Lower lobe of right lung (tissue), 2 donors: ENCODE measurements around the gene TMEM92. TPM values are rescaled to one million over a fixed set of nuclear protein-coding genes. Genes with fewer than 3 reads are reported as not detected.
A peak's percentile ranks its signal among the peaks of the same experiment; 100 is the strongest.
"Not testable (repeated sequence)": the region's sequence is repeated elsewhere in the genome, so short reads cannot be mapped to it uniquely, and the experiment has no call there.

Experiments
- ATAC-seq, 2 donors: fragments of 200-7000 bp; cut with Tn5 transposase; one replicate each; pipeline ENCODE4 v1.9.1; 2020 to 2022; ENCODE audit warnings: mild to moderate bottlenecking in 2 of 2, moderate library complexity in 2 of 2
- DNase-seq: peaks from one replicate; pipeline ENCODE4 v3.0.0-alpha.2; 2020
- H3K27ac ChIP-seq: fragments of 200-600 bp; one replicate; pipeline ENCODE4 v1.8.0; 2022
- H3K27me3 ChIP-seq: fragments of 200-600 bp; one replicate; pipeline ENCODE4 v1.8.0; 2022; ENCODE audit warnings: low read depth
- H3K36me3 ChIP-seq: fragments of 200-600 bp; one replicate; pipeline ENCODE4 v1.8.0; 2022; ENCODE audit warnings: mild to moderate bottlenecking
- H3K4me1 ChIP-seq: fragments of 200-600 bp; one replicate; pipeline ENCODE4 v1.8.0; 2022
- H3K4me3 ChIP-seq: fragments of 200-600 bp; one replicate; pipeline ENCODE4 v1.8.0; 2022; ENCODE audit warnings: mild to moderate bottlenecking
- H3K9me3 ChIP-seq: fragments of 200-600 bp; one replicate; pipeline ENCODE4 v1.8.0; 2022
- CTCF ChIP-seq: fragments of 200-600 bp; IDR thresholded peaks from one replicate; pipeline ENCODE4 v1.8.0; 2022; ENCODE audit warnings: antibody characterized with exemption, mild to moderate bottlenecking
- intact Hi-C: fragments of 100-400 bp; cut with DNase I; formaldehyde crosslinking; loops from one replicate; pipeline ENCODE4 v1.11.0; 2022
- total RNA-seq: library from RNA; stranded (reverse); fragmentation: NEBNext Ultra II Directional; extraction: Animal tissue kit (Norgen Biotek cat#: 25700); gene quantifications from one replicate; pipeline ENCODE4 v1.2.1, GENCODE V29; 2021
- donor health status: DM: no; HTN: yes; CAD: no; lungs with severe emphysema.

Gene TMEM92
- total RNA-seq, 1 donor from 2014 or later: 9.2 TPM

DNA sequence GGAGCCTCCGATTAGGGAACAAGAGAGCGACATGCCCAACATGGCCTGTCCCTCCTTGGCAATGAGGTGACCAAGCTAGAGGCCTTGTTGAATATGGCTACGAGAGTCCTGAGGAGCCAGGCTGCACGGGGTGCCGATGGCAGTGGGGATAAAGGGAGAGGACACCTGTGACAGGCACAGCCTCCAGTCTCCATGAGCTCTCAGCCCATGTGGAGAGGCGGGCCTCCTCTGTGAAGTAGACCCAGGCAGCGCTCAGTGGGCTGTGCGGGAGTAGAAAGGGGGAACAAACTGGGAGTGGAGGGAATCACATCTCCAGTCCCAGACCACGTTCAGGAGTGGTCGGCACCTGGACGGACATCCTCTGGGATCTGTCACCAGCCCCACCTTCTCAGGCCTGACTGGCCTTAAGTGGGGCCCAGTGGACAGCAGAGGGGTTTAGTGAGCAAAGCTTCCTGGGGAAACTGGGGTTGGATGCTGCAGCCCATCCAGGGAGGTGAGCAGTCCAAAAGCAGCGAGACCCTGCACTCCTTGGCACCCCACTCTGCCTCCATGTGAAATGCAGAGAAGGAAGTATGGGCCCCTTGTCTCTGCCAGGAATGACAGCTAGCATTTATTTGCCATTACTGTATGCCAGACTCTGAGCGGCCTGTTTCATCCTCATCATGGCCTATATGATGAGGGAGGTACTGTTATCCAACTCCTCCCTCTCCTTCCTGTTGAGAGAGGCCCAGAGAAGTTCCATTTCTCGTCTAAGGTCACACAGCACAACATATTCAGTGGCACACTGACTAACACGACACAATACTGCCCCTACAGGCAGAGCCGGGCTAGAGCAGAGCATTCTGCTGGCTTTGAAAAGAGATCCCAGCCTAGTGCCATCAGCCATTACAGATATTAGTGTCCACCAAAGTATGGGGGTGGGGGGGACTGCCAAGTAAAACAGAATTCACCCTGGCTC is 4.5 kb upstream of the TMEM92 start:
- peak overlapping the region; percentile 39 for H3K27ac ChIP-seq
- intact Hi-C loops: loop anchor here (10.0 kb wide), 1 partner anchor 65 kb away; the partner anchor contains the start of gene COL1A1
- H3K27me3 ChIP-seq: peaks cover 12% of the 10 kb centered on the region
- peak; percentile 66 to 70 for ATAC-seq
- TF ChIP-seq CTCF: peak; percentile 81
- no peak overlapping the region for H3K4me3 ChIP-seq
- no peaks in the 10 kb centered on the region for H3K9me3 ChIP-seq
- peaks cover 53% of the 10 kb centered on the region for H3K4me1 ChIP-seq
- no peaks in the 10 kb centered on the region for H3K36me3 ChIP-seq
- DNase-seq: peak; percentile 80

DNA sequence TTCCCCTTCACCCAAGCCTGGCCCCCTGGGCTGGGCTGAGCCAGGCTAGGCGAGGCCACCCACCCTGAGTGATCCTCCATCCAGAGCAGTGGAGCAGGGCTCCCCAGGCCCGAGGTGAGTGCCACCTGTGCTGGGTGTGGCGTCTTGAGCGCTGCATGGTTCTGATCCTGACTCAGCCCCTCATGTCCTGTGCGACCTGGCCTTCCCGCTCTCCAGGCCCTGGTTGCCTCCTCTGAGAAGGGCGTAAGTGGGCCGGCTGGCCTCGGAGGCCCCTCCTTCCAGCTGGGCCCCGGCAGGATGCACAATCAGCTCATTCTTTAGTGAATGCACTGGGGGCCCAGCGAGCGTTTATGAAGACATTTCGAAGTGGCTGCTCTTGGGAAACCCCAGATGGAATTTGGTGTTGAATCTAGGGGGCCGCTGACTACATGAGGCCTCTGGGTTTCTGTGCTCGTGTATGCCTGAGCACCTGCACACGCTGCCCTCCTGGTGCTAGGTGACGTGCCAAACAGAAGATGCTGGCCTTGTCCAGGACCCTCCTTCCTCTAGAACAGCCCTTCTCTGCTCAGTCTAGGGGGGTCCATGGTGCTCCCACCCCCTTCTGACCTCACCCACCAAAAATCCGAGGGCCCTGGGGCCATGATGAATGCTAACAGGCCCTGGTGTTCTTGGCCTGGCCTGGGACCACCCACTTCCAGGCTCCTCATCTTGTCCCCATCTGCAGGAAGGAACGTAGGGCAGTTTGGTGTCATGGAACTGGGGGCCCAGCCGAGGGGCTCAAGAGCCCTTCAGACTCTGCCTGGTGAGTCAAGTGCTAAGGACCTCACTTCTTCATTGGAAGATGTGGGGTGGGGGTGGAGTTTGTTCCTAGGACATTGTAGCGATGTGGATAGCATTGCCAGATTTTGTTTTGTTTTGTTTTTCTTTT is 3.6 kb upstream of the TMEM92 start:
- Histone ChIP-seq H3K36me3 (no peaks in the 10 kb centered on the region), H3K27me3 (peaks cover 17% of the 10 kb centered on the region), H3K27ac (peak overlapping the region; percentile 39), H3K9me3 (no peaks in the 10 kb centered on the region), H3K4me3 (no peak overlapping the region), H3K4me1 (peaks cover 46% of the 10 kb centered on the region)
- DNase-seq (peak; percentile 55), ATAC-seq (peak; percentile 27 to 47)
- no peak for TF ChIP-seq CTCF
- intact Hi-C loops: no loop called here

- H3K27ac ChIP-seq, DNase-seq, ATAC-seq, H3K36me3 ChIP-seq, H3K9me3 ChIP-seq, intact Hi-C loops, H3K4me3 ChIP-seq: not testable (repeated sequence)
- Histone ChIP-seq H3K4me1 (peaks cover 39% of the 10 kb centered on the region), H3K27me3 (peaks cover 21% of the 10 kb centered on the region)
Observed at GRCh38 chr17:50271363-50271750, 2.9 kb upstream of the TMEM92 start.

DNA sequence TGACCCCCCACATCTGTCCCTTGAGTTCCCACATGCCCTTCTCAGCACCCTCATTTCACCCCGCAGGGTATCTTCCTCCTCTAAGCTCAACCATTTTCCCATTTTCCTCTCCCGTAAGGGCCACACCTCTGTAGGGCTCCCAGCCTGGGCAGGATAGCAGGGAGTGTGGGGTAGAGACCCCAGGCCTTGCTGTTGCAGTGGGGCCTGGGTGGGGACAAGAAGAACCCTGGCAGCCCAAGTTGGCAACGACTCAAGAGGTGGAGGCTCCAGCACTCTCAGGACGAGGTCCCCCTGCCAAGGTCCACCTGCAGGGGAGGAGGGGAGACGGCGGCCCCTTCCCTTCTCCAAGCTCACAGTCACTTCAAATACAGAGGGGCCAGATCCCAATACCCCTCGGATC is 2.0 kb upstream of the TMEM92 start:
- DNase-seq: no peak
- TF ChIP-seq CTCF: no peak
- intact Hi-C loops: no loop called here
- peaks cover 30% of the 10 kb centered on the region for H3K4me1 ChIP-seq
- ATAC-seq: no peak
- H3K27me3 ChIP-seq: peaks cover 23% of the 10 kb centered on the region
- no peaks in the 10 kb centered on the region for H3K36me3 ChIP-seq
- H3K27ac ChIP-seq: peak overlapping the region; percentile 63
- no peaks in the 10 kb centered on the region for H3K9me3 ChIP-seq
- H3K4me3 ChIP-seq: peak overlapping the region; percentile 64

DNA sequence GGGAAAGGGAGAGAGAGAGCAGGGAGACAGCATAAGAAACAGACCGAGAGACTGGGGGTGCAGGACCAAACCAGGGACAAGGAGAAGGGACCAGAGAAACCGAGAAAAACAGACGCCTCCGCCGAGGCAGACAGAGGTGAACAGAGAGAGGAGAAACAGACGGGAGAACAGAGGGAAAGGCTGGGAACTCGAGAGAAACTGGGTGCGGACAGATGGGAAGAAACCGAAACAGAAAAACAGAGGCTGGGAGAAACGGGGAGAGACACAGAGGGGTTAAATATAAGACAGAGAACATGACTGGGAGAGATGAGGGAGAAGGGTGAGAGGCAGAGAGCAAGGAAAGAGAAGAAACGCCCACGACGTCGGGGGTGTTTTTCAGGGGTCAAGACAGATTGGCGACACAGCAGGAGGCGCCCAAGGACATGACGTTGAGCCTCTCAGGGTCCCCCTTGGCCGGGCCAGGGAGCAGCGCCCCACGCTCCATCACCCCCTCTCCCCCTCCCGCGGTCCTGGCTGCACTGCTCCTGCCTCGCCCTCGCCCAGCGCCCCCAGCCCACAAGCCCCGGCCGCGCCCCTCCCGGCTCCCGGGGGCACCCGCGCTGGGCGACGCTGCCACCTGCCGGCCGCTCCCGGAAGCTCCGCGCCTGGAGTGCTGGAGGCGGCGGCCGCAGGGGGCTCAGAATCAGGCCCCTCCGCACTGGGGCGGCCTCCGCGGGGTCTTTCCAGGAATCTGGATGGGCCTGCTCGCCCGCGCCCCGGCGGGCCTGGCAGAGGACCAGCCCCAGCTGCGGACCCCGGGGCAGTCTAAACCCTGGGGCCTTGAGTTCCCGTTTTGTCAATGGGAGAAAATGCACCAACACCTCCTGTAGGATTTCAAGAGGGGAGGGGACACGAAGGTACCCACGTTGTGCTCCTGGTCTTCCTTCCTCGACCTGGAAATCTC is 1.3 kb upstream of the TMEM92 start:
- Histone ChIP-seq H3K27me3 (peaks cover 23% of the 10 kb centered on the region), H3K27ac (peak overlapping the region; percentile 63), H3K9me3 (no peaks in the 10 kb centered on the region), H3K4me1 (peaks cover 25% of the 10 kb centered on the region), H3K4me3 (peak overlapping the region; percentile 64), H3K36me3 (no peaks in the 10 kb centered on the region)
- ATAC-seq: peak; percentile 77 to 80
- DNase-seq: peak; percentile 73
- intact Hi-C loops: no loop called here
- TF ChIP-seq CTCF: peak; percentile 92
